ENCODE measurements around the gene FBLN5. TPM values are rescaled to one million over a fixed set of nuclear protein-coding genes. Genes with fewer than 3 reads are reported as not detected.

Gene FBLN5
- total RNA-seq, 4 donors from 2014 or later: 79.7 to 161 (median 116) TPM

- Histone ChIP-seq H3K9me3 (no peaks in the 10 kb centered on the region), H3K27ac (replicated peaks in 1 of 4) (peak overlapping the region; percentile 42 to 58 (median 54)), H3K4me1 (peaks cover 28 to 67% (median 46%) of the 10 kb centered on the region in 4 donors), H3K27me3 (no peaks in the 10 kb centered on the region), H3K36me3 (peaks cover 0 to 4% (median 0%) of the 10 kb centered on the region in 4 donors), H3K4me3 (no peak overlapping the region)
- WGBS: 89% methylated on average over 10 of the region's 10 CpGs
- DNase-seq (ENCODE audit: extremely low spot score): no peak
- TF ChIP-seq POLR2AphosphoS5 (IDR thresholded peaks at IDR 0.05) (no peak), POLR2A (IDR thresholded peaks at IDR 0.05; ENCODE audit: low read depth) (no peak), EP300 (IDR thresholded peaks at IDR 0.05) (no peak), CTCF (IDR thresholded peaks at IDR 0.05) (no peak)
- intact Hi-C loops (cut with DNase I): no loop called here
Measured at GRCh38 chr14:91888641-91889476, 58.6 kb downstream of the FBLN5 start.

DNA sequence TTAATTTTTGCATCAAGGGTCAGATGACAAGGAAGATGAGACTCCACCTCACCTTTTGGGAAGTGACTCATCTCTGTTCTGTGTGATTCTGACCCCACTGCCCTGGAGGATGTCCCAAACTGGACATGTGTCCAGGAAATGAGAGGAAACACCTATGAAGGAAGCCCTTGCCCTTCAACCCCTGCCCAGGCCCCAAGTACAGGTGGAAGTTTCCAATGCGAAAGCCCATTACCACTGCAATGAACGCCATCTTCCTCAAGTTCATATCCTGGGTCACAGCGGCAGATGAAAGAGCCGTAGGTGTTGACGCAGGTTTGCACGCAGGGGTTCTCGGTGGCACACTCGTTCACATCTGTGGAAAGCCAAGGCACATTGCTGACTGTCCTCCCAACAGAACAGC lies 60.5 kb downstream of the FBLN5 start:
- Histone ChIP-seq H3K36me3 (peaks cover 0 to 4% (median 0%) of the 10 kb centered on the region in 4 donors), H3K4me1 (peaks cover 21 to 61% (median 43%) of the 10 kb centered on the region in 4 donors), H3K9me3 (no peaks in the 10 kb centered on the region), H3K4me3 (no peak overlapping the region), H3K27ac (replicated peaks in 1 of 4) (no peak overlapping the region), H3K27me3 (no peaks in the 10 kb centered on the region)
- intact Hi-C loops (cut with DNase I): no loop called here
- 99% methylated on average over 8 of the region's 8 CpGs for WGBS
- no peak for TF ChIP-seq POLR2AphosphoS5 (IDR thresholded peaks at IDR 0.05)
- no peak for TF ChIP-seq CTCF (IDR thresholded peaks at IDR 0.05)
- no peak for TF ChIP-seq EP300 (IDR thresholded peaks at IDR 0.05)
- DNase-seq (ENCODE audit: extremely low spot score): no peak

DNA sequence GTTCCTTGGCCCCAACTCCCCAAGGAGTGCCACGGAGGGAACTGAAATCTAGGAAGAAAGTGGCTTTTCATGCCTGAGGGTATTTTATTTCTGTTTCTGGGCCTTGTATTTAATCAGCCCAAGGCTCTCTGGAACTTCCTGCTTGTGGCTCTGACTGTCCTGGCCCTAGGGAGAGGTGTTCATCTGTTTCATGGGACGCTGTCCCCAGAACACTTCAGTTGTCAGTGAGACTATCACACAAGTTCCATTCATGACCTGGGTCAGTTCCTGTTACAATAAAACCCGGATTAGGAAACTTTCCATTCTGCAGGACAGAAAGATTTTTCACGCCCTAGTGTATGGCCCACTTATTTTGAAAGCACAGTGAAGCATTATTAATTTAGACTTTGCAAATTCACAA lies 61.7 kb downstream of the FBLN5 start:
- DNase-seq (ENCODE audit: extremely low spot score): no peak
- Histone ChIP-seq H3K27me3 (no peaks in the 10 kb centered on the region), H3K9me3 (no peaks in the 10 kb centered on the region), H3K36me3 (peaks cover 0 to 4% (median 2%) of the 10 kb centered on the region in 4 donors), H3K27ac (replicated peaks in 1 of 4) (peak overlapping the region; percentile 12 to 61 (median 51)), H3K4me1 (peaks cover 20 to 52% (median 40%) of the 10 kb centered on the region in 4 donors), H3K4me3 (no peak overlapping the region)
- intact Hi-C loops (cut with DNase I): no loop called here
- WGBS: 74% methylated on average over 4 of the region's 4 CpGs
- TF ChIP-seq CTCF (IDR thresholded peaks at IDR 0.05): no peak
- no peak for TF ChIP-seq POLR2AphosphoS5 (IDR thresholded peaks at IDR 0.05)
- TF ChIP-seq POLR2A (IDR thresholded peaks at IDR 0.05; ENCODE audit: low read depth): no peak
- no peak for TF ChIP-seq EP300 (IDR thresholded peaks at IDR 0.05)

GRCh38 chr14:91885113-91885712 lies 62.3 kb downstream of the FBLN5 start:
- no peak for TF ChIP-seq CTCF (IDR thresholded peaks at IDR 0.05)
- TF ChIP-seq EP300 (IDR thresholded peaks at IDR 0.05): no peak
- TF ChIP-seq POLR2A (IDR thresholded peaks at IDR 0.05; ENCODE audit: low read depth): no peak
- no peak for TF ChIP-seq POLR2AphosphoS5 (IDR thresholded peaks at IDR 0.05)
- peaks cover 0 to 4% (median 2%) of the 10 kb centered on the region in 4 donors for H3K36me3 ChIP-seq
- intact Hi-C loops (cut with DNase I): no loop called here
- 66% methylated on average over 4 of the region's 4 CpGs for WGBS
- H3K9me3 ChIP-seq: no peaks in the 10 kb centered on the region
- no peak overlapping the region for H3K4me3 ChIP-seq
- H3K4me1 ChIP-seq: peaks cover 14 to 46% (median 33%) of the 10 kb centered on the region in 4 donors
- no peak for DNase-seq (ENCODE audit: extremely low spot score)
- H3K27ac ChIP-seq (replicated peaks in 1 of 4): peak overlapping the region; percentile 12 to 61 (median 51)
- H3K27me3 ChIP-seq: no peaks in the 10 kb centered on the region
